DLD1 (cell line): Measurements from ENCODE around the gene UNC93B1.

ENCODE experiments used
- in situ Hi-C: cut with HindIII; loops from 2 replicates; pipeline ENCODE4 v1.10.0; 2017; ENCODE audit warnings: low sequenced_read_pairs

UNC93B1 gene

GRCh38 chr11:68026391-68027105, 22.7 kb upstream of the UNC93B1 start:
- in situ Hi-C loops, result no loop called here

- in situ Hi-C loops, result no loop called here
Measured at GRCh38 chr11:68025047-68025446, 21.1 kb upstream of the UNC93B1 start.

GRCh38 chr11:68024508-68024907, 20.6 kb upstream of the UNC93B1 start:
- in situ Hi-C loops, result no loop called here

GRCh38 chr11:68022531-68022930, 18.6 kb upstream of the UNC93B1 start:
- in situ Hi-C loops, result no loop called here

- in situ Hi-C loops, result no loop called here
Measured at GRCh38 chr11:68021167-68021787, 17.4 kb upstream of the UNC93B1 start.

GRCh38 chr11:68020575-68020974, 16.7 kb upstream of the UNC93B1 start:
- in situ Hi-C loops, result no loop called here

GRCh38 chr11:68019486-68019885, 15.6 kb upstream of the UNC93B1 start:
- in situ Hi-C loops, result no loop called here

- in situ Hi-C loops, result no loop called here
Measured at GRCh38 chr11:68018730-68019190, 14.9 kb upstream of the UNC93B1 start.

GRCh38 chr11:68017980-68018729, 14.3 kb upstream of the UNC93B1 start:
- in situ Hi-C loops, result no loop called here

- in situ Hi-C loops, result no loop called here
Measured at GRCh38 chr11:68016904-68017817, 13.3 kb upstream of the UNC93B1 start.

- in situ Hi-C loops, result no loop called here
Measured at GRCh38 chr11:68016161-68016903, 12.4 kb upstream of the UNC93B1 start.

- in situ Hi-C loops, result no loop called here
Measured at GRCh38 chr11:68015467-68015866, 11.6 kb upstream of the UNC93B1 start.

GRCh38 chr11:68014947-68015447, 11.1 kb upstream of the UNC93B1 start:
- in situ Hi-C loops, result no loop called here

- in situ Hi-C loops, result no loop called here
Measured at GRCh38 chr11:68014157-68014946, 10.5 kb upstream of the UNC93B1 start.

GRCh38 chr11:68013611-68014156, 9.8 kb upstream of the UNC93B1 start:
- in situ Hi-C loops, result no loop called here

GRCh38 chr11:68012843-68013610, 9.1 kb upstream of the UNC93B1 start:
- in situ Hi-C loops, result no loop called here

GRCh38 chr11:68012044-68012842, 8.3 kb upstream of the UNC93B1 start:
- in situ Hi-C loops, result no loop called here
